ENCODE results near the gene RNF7.

GRCh38 chr3:141735770-141736465, 2.2 kb upstream of the RNF7 start:
- TF ChIP-seq CTCF (conservative IDR thresholded peaks at IDR 0.05; ENCODE audit: low read depth, low read length) = no peak
- no peak for TF ChIP-seq POLR2A (IDR thresholded peaks at IDR 0.05; ENCODE audit: low read depth, low read length)
- TF ChIP-seq RAD21 (IDR thresholded peaks at IDR 0.05; ENCODE audit: low read length) = no peak
- TF ChIP-seq MAFK (IDR thresholded peaks at IDR 0.05; ENCODE audit: low read depth, low read length) = no peak
- no peak for TF ChIP-seq FOS (IDR thresholded peaks at IDR 0.05; ENCODE audit: low read depth, low read length)
- no peak for TF ChIP-seq CHD1 (IDR thresholded peaks at IDR 0.05; ENCODE audit: low read depth, low read length)

All from IMR-90 (cell line).